K562 (cell line): ENCODE measurements around the gene NUP210. TPM values are rescaled to one million over a fixed set of nuclear protein-coding genes. Genes with fewer than 3 reads are reported as not detected.

Experiments
- ARID2 ChIP-seq: fragments of 450-650 bp; IDR thresholded peaks from 2 replicates; pipeline ENCODE4 v1.6.1; 2017; ENCODE audit warnings: antibody characterized with exemption, mild to moderate bottlenecking
- BRF1 ChIP-seq: IDR thresholded peaks from 3 replicates; pipeline ENCODE4 v1.6.1; 2011; ENCODE audit warnings: borderline replicate concordance, mild to moderate bottlenecking; ENCODE audit not compliant: insufficient read length; ENCODE audit errors: extremely low read depth
- KDM2B ChIP-seq: fragments of 250-450 bp; sonication (Bioruptor Pico); IDR thresholded peaks from 2 replicates; pipeline ENCODE4 v1.8.0; 2021; ENCODE audit warnings: mild to moderate bottlenecking, moderate library complexity
- MCM3 ChIP-seq: fragments of 450-650 bp; IDR thresholded peaks from 2 replicates; pipeline ENCODE4 v1.6.1; 2016
- MED1 ChIP-seq: sonication (generic); formaldehyde crosslinking; IDR thresholded peaks from 2 replicates; pipeline ENCODE4 v1.8.1; 2023; ENCODE audit warnings: missing genetic modification reagents, borderline replicate concordance
- NUFIP1 ChIP-seq: fragments of 450-650 bp; IDR thresholded peaks from 2 replicates; pipeline ENCODE4 v1.6.1; 2018; ENCODE audit not compliant: partially characterized antibody
- ZFP36 ChIP-seq: fragments of 150-350 bp; IDR thresholded peaks from 2 replicates; pipeline ENCODE4 v1.6.1; 2018; ENCODE audit warnings: low read length, low read depth; ENCODE audit not compliant: partially characterized antibody
- polyA plus RNA-seq, 8 experiments: library from polyadenylated mRNA; depleted of rRNA in 4 of 8; stranded (reverse) in 5 of 8; unstranded in 3 of 8; fragments of >200 nt; fragmentation: Nextera tagmentation in 2 of 8; fragmentation: Illumina TruSeq in 1 of 8; extraction: Ambion mirVana in 2 of 8; extraction: Trizol in 1 of 8; gene quantifications; 2 replicates each; pipeline versions ENCODE4 v1.2.1 to v1.2.3, GENCODE V29; 2011 to 2014; ENCODE audit warnings: inconsistent platforms in 1 of 8, missing spikeins in 1 of 8
- total RNA-seq, 7 experiments: library from RNA; depleted of rRNA in 6 of 7; stranded (reverse); fragments of >200 nt in 6 of 7; fragmentation: Illumina TruSeq in 2 of 7; extraction: Trizol in 2 of 7; gene quantifications; 2 replicates each; pipeline versions ENCODE4 v1.2.1 to v1.2.3, GENCODE V29; 2011 to 2021; ENCODE audit warnings: low replicate concordance in 1 of 7
- TF ChIP-seq, protein P1 (sequence below): fragments of 450-650 bp; conservative IDR thresholded peaks from 2 replicates; pipeline ENCODE4 v1.6.1; 2016; ENCODE audit warnings: missing genetic modification characterization, low read depth, mild to moderate bottlenecking, missing compliant biosample characterization, moderate library complexity
- TF ChIP-seq, protein P2 (sequence below): fragments of 200-600 bp; sonication (generic); IDR thresholded peaks from one replicate; pipeline ENCODE4 v1.6.1; 2012; ENCODE audit warnings: mild to moderate bottlenecking, low read depth, low read length, inconsistent platforms
- TF ChIP-seq, protein P3 (sequence below): sonication (generic); formaldehyde crosslinking; IDR thresholded peaks from 2 replicates; pipeline ENCODE4 v1.8.0; 2022; ENCODE audit warnings: mild to moderate bottlenecking, missing genetic modification reagents

NUP210 gene
- total and polyA plus RNA-seq, 9 of the 15 experiments (the other 6 are each of a cell fraction or from before 2014, with no cell fraction given), result 1.2 to 138 (median 44.0) TPM

DNA sequence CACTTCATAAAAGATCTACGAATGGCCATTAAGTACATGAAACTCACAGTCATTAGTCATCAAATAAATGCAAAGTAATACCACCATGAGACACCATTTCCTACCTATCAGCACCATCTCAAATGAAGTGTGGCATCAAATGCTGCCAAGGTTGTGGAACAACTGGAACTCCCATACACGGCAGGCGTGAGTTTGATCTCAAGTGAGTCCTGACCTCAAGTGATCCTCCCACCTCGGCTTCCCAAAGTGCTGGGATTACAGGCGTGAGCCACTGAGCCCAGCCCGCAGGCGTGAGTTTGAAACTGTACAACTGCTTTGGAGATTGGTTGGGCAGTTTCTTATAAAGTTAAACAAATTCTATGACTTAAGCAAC lies 31.2 kb upstream of the NUP210 start (continued):
- TF ChIP-seq, protein P1, sequence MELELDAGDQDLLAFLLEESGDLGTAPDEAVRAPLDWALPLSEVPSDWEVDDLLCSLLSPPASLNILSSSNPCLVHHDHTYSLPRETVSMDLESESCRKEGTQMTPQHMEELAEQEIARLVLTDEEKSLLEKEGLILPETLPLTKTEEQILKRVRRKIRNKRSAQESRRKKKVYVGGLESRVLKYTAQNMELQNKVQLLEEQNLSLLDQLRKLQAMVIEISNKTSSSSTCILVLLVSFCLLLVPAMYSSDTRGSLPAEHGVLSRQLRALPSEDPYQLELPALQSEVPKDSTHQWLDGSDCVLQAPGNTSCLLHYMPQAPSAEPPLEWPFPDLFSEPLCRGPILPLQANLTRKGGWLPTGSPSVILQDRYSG (tag), result no peak
- TF ChIP-seq, protein P2, sequence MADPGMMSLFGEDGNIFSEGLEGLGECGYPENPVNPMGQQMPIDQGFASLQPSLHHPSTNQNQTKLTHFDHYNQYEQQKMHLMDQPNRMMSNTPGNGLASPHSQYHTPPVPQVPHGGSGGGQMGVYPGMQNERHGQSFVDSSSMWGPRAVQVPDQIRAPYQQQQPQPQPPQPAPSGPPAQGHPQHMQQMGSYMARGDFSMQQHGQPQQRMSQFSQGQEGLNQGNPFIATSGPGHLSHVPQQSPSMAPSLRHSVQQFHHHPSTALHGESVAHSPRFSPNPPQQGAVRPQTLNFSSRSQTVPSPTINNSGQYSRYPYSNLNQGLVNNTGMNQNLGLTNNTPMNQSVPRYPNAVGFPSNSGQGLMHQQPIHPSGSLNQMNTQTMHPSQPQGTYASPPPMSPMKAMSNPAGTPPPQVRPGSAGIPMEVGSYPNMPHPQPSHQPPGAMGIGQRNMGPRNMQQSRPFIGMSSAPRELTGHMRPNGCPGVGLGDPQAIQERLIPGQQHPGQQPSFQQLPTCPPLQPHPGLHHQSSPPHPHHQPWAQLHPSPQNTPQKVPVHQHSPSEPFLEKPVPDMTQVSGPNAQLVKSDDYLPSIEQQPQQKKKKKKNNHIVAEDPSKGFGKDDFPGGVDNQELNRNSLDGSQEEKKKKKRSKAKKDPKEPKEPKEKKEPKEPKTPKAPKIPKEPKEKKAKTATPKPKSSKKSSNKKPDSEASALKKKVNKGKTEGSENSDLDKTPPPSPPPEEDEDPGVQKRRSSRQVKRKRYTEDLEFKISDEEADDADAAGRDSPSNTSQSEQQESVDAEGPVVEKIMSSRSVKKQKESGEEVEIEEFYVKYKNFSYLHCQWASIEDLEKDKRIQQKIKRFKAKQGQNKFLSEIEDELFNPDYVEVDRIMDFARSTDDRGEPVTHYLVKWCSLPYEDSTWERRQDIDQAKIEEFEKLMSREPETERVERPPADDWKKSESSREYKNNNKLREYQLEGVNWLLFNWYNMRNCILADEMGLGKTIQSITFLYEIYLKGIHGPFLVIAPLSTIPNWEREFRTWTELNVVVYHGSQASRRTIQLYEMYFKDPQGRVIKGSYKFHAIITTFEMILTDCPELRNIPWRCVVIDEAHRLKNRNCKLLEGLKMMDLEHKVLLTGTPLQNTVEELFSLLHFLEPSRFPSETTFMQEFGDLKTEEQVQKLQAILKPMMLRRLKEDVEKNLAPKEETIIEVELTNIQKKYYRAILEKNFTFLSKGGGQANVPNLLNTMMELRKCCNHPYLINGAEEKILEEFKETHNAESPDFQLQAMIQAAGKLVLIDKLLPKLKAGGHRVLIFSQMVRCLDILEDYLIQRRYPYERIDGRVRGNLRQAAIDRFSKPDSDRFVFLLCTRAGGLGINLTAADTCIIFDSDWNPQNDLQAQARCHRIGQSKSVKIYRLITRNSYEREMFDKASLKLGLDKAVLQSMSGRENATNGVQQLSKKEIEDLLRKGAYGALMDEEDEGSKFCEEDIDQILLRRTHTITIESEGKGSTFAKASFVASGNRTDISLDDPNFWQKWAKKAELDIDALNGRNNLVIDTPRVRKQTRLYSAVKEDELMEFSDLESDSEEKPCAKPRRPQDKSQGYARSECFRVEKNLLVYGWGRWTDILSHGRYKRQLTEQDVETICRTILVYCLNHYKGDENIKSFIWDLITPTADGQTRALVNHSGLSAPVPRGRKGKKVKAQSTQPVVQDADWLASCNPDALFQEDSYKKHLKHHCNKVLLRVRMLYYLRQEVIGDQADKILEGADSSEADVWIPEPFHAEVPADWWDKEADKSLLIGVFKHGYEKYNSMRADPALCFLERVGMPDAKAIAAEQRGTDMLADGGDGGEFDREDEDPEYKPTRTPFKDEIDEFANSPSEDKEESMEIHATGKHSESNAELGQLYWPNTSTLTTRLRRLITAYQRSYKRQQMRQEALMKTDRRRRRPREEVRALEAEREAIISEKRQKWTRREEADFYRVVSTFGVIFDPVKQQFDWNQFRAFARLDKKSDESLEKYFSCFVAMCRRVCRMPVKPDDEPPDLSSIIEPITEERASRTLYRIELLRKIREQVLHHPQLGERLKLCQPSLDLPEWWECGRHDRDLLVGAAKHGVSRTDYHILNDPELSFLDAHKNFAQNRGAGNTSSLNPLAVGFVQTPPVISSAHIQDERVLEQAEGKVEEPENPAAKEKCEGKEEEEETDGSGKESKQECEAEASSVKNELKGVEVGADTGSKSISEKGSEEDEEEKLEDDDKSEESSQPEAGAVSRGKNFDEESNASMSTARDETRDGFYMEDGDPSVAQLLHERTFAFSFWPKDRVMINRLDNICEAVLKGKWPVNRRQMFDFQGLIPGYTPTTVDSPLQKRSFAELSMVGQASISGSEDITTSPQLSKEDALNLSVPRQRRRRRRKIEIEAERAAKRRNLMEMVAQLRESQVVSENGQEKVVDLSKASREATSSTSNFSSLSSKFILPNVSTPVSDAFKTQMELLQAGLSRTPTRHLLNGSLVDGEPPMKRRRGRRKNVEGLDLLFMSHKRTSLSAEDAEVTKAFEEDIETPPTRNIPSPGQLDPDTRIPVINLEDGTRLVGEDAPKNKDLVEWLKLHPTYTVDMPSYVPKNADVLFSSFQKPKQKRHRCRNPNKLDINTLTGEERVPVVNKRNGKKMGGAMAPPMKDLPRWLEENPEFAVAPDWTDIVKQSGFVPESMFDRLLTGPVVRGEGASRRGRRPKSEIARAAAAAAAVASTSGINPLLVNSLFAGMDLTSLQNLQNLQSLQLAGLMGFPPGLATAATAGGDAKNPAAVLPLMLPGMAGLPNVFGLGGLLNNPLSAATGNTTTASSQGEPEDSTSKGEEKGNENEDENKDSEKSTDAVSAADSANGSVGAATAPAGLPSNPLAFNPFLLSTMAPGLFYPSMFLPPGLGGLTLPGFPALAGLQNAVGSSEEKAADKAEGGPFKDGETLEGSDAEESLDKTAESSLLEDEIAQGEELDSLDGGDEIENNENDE, result no peak
- TF ChIP-seq, protein P3, sequence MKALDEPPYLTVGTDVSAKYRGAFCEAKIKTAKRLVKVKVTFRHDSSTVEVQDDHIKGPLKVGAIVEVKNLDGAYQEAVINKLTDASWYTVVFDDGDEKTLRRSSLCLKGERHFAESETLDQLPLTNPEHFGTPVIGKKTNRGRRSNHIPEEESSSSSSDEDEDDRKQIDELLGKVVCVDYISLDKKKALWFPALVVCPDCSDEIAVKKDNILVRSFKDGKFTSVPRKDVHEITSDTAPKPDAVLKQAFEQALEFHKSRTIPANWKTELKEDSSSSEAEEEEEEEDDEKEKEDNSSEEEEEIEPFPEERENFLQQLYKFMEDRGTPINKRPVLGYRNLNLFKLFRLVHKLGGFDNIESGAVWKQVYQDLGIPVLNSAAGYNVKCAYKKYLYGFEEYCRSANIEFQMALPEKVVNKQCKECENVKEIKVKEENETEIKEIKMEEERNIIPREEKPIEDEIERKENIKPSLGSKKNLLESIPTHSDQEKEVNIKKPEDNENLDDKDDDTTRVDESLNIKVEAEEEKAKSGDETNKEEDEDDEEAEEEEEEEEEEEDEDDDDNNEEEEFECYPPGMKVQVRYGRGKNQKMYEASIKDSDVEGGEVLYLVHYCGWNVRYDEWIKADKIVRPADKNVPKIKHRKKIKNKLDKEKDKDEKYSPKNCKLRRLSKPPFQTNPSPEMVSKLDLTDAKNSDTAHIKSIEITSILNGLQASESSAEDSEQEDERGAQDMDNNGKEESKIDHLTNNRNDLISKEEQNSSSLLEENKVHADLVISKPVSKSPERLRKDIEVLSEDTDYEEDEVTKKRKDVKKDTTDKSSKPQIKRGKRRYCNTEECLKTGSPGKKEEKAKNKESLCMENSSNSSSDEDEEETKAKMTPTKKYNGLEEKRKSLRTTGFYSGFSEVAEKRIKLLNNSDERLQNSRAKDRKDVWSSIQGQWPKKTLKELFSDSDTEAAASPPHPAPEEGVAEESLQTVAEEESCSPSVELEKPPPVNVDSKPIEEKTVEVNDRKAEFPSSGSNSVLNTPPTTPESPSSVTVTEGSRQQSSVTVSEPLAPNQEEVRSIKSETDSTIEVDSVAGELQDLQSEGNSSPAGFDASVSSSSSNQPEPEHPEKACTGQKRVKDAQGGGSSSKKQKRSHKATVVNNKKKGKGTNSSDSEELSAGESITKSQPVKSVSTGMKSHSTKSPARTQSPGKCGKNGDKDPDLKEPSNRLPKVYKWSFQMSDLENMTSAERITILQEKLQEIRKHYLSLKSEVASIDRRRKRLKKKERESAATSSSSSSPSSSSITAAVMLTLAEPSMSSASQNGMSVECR (CRISPR knock-in tag), result no peak
- no peak for TF ChIP-seq MCM3
- peak; percentile 40 for TF ChIP-seq NUFIP1
- TF ChIP-seq ZFP36, result no peak
- no peak for TF ChIP-seq ARID2
- TF ChIP-seq BRF1, result no peak
- TF ChIP-seq KDM2B (CRISPR knock-in tag), result no peak; the same call in 1 of the 2 replicates
- no peak for TF ChIP-seq MED1 (CRISPR knock-in tag)
